HG03575 (cell line): ENCODE results near the gene GRAMD2B.
A peak's percentile ranks its signal among the peaks of the same experiment; 100 is the strongest.

Experiments used
- ATAC-seq: cut with Tn5 transposase; IDR thresholded peaks from one replicate; pipeline ENCODE4 v1.9.1; 2021; ENCODE audit not compliant: unreplicated experiment, insufficient number of reproducible peaks, low FRiP score; ENCODE audit errors: extremely low read depth

Gene GRAMD2B

DNA sequence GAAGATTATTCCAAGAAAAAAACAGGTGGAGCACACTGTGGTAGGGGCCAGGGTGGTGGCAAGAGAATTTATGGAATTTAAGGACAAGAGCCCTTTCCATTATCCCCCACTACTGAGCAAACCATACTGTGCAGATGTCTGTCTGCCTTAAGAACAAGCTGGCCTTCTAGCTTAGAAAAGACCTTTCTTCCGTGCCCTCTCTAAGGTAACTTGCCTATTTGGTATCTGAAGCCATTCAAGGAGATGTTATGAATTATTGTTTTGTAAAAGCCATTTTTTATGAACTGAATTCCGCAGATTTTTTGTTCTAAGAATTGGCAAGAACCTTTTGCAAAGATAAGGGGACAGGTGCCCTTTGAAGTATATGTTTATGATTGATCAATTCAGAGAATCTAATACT lies 20.9 kb downstream of the GRAMD2B start:
- ATAC-seq = no peak

DNA sequence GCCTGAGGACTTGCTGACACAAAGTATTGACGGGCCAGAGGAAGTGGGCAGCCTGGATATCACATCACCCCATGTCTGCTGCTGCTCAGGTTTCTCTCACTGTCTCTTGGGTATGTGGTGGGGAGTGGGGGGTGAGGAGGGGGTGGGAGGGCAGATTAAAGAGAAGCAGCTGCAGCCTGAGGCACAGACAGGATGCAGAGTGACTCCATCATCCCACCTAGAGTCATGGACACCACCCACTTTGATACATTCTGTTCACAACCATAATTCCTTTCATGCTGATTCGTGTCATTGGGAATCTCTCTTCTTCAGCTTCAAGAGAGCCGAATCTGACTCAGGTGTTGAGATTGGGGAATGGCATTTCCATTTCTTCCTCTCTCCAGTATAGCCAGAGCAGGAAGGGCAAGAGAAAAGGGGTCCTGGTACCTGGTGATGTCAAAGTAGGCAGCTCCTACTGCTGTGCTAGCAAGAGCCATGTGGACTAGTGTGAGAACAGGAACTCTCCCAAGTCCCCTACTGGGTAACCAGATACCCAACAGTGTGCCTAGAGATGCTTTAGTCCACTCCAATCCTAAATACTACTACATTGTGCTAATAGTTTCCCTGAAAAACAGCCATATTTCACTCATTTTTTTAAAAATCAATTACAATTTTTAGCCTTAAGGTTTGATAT lies 22.4 kb downstream of the GRAMD2B start:
- no peak for ATAC-seq

DNA sequence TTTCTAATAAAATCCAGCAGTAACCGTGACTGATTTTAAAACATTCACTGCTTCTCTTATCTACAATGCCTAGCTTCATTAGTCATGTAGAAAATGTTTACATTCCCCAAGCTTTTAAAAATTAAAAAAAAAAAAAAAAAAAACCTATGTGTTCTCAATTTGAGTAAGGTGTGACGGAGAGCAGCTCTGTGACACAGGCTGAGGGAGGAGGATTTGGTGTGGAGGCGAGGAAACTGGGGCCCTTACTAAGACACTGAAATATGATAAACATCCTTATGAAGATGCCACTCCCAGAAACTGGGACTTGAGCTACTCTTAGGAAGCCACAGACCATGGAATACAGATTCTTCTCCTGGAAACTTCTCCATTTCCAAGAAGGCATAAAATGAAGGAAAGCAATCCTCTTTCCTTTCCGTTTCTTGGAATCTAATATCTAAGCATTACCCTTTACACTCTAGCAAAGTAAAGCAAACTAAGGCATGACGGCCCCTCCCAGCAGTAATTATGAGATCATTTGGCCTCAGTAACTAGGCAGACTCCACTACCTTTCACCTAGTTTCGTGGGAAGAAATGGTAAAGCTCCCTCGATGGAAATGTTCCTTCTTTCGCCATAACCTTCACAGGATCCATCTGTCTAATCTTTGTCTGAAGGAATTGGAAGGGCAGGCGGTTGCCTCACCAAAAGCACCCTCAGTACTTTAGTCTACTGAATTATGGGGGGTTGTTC lies 23.5 kb downstream of the GRAMD2B start:
- ATAC-seq = peak; percentile 28

DNA sequence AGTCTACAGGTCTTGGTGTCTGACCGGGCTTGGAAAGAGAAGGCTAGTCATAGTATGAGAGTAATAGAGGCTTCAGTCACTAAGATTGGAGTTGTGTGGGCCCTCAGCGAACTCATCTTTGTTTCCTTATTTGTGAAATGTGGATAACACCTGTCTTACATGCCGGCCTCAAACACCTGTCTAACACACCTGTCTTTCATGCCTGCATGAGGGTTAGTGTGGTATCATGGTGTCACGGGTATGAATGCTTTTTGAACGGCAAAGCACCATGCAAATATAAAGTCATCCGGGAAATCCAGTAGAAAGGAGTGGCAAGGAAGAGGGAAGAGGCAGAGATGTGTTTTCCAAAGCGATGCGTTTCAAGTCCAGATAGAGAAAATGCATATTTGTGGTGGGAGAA lies 25.5 kb downstream of the GRAMD2B start:
- no peak for ATAC-seq

DNA sequence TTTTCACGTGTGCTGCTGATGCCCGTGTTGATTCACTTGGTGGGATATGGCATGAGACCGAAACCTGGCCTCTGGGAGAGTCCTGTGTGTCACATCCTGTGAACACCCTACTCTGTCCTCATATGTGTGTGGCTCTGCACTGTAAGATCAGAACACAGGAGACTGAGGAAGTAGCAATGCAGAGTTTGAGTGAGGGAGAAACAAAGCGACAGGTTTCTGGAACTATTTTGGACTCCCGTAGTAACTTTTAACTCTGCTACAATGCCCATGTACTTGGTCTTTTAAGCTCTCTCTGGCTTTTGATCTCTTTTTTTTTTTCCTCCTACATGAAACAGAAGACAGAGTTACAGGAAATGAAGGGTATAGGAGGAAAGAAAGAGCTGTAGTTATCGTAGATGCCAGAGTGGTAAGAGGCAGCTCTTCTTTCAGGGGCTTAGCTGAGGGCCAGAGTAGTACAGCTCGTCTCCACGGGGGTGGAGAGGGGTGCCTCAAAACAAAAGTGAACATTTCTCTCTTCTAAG lies 26.6 kb downstream of the GRAMD2B start:
- ATAC-seq = peak; percentile 66

DNA sequence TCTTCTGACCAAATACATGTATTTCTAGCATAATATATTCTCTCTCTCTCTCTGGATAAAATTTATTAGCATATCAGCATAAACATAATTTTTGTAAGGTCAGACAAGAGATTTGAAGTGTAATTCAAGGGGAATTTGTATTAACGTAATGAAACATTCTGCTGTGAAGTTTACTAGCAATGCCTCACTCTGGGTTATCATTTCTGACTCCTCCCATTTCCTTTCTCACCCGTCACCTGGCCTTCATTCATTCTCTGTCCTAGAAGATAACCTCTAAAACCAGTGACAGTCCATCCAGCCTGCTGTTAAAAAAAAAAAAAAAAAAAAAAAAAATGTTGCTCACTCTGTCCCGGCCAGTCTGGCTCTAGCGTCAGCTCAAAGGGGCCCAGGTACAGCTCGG lies 27.1 kb downstream of the GRAMD2B start:
- peak; percentile 35 for ATAC-seq

- no peak for ATAC-seq
These were observed 27.7 kb downstream of the GRAMD2B start for GRCh38 chr5:126450907-126451306.

GRCh38 chr5:126452477-126452876 lies 29.3 kb downstream of the GRAMD2B start:
- no peak for ATAC-seq

- no peak for ATAC-seq
These were observed 30.9 kb downstream of the GRAMD2B start for GRCh38 chr5:126454081-126454480.

- ATAC-seq = no peak
These were observed 31.3 kb downstream of the GRAMD2B start for GRCh38 chr5:126454535-126454934.

DNA sequence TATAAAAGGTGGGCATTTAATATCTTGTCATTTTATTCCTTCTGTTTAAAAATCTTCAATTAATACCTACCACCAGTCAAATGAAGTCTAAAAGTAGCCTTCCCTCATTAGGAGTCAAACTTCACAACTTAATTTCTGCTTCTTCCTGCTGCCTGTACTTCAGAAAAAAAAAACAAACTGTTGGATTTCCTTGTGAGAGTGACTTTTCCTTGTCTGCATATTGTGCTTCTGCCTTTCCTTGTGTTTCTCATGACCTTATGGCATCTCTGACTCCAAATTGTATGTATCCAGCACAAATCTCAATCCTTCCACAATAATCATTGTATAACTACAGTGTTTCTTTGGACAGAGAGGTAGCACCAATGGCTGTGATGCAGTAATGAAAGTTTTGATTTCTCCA lies 32.1 kb downstream of the GRAMD2B start:
- ATAC-seq = no peak

DNA sequence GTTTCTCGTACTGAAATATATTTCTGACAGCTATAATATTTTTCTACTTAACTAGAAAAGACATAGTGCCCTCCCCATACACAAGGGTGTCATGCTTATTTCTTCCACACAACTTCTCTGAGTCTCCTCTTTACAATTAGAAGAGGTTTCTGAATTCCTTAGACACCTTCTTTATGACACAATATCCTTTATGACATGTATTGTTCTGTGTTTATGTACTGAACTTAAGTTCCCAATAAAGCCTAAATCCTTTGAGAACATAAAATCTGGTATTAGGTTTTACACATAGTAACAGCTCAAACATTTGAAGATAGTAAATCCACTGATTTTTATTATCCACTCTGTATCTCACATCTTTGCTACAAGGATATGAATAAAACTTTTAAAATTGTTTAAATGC lies 32.5 kb downstream of the GRAMD2B start:
- no peak for ATAC-seq

- ATAC-seq = no peak
These were observed 33.1 kb downstream of the GRAMD2B start for GRCh38 chr5:126456217-126456820.

- ATAC-seq = no peak
These were observed 37.2 kb downstream of the GRAMD2B start for GRCh38 chr5:126460459-126460858.

DNA sequence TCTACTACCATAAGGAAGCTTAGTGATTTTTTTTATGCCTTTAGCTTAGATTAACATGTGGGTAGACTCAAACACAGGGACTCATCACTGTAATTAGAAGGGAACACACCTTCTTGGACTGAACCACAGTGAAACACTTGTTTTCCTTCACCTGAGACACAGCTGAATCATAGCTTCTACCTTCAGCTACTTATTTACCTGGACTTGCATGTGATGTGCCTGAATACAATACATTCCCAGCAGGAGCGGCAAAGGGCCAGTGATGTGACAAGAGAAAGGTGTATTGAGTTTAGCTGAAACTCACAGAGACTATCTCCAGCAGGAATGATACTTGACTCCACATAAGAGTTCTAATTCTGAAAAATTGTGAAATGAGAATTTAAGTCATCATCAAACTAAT lies 37.8 kb downstream of the GRAMD2B start:
- ATAC-seq = no peak

DNA sequence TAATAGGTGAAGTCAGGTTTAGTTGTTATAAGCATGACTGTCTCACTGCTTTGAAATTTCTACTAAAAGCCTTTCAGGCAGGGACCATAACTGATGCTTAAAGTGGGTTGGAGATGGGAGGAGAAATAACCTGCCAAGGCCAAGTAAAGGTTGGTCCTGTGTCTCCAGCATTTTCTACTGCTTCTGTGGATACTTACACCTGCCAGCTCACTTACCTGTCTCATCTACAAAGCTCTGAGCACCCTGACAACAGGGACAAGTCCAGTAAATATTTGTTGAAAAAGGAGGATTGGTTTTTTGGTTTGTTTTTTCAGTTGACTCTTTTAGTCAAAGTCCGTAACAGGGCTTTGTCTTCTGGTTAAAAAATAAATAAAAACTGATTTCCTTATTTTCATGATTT lies 38.6 kb downstream of the GRAMD2B start:
- ATAC-seq = peak; percentile 11

GRCh38 chr5:126462239-126463014 lies 39.2 kb downstream of the GRAMD2B start:
- ATAC-seq = peak; percentile 80

DNA sequence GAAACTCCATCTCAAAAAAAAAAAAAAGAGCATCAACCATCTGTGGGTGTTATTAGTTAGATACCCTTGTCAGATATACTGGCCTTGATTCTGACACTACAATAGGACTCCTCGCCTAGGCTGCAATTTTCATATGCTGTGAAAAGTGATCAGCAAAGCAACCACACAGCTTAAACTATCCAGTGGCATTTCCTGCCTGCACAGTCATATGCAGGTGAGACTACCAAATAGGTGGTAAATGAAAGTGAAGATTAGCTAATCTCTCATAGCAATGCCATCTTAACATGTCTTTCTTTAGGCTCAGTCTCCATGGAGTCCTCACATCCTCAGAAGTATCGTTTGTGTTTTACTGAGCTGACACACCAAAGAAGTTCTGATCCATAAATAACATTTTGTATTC lies 40.8 kb downstream of the GRAMD2B start:
- ATAC-seq = no peak

- ATAC-seq = no peak
These were observed 41.8 kb downstream of the GRAMD2B start for GRCh38 chr5:126464959-126465358.
